Breast epithelium (tissue), 3 donors: ENCODE data around the gene MMP26.

Experiments used
- POLR2A ChIP-seq: fragments of 450-650 bp; IDR thresholded peaks from one replicate; pipeline ENCODE4 v1.6.1; 2016; ENCODE audit warnings: antibody characterized with exemption, mild to moderate bottlenecking, moderate library complexity
- POLR2AphosphoS5 ChIP-seq, 3 donors: sonication (generic); formaldehyde crosslinking; IDR thresholded peaks; one replicate each; pipeline ENCODE4 v1.6.1; 2017; ENCODE audit warnings: antibody characterized with exemption in 3 of 3
- TF ChIP-seq, protein P1 (sequence below), 3 donors: fragments of 450-650 bp; IDR thresholded peaks; one replicate each; pipeline ENCODE4 v1.5.1; 2016 to 2017; ENCODE audit warnings: antibody characterized with exemption in 3 of 3, mild to moderate bottlenecking in 3 of 3, moderate library complexity in 3 of 3

DNA sequence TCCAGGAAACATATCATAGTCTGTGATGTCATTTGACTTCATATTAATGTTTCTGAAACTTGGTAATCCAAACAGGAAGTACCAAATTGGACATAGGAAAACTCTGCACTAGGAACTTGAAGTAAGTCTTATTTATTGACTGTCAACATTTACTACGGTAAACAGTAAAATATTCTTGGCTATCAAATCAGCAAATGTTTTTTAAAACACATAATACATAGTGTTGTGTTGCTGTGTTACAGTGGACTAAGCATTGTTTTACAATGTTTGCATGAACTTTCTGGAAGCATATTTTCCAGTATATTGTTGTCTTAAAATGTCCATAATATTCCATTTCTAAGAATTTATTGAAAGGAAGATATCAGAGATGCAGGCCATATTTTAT is 4.2 kb upstream of the MMP26 start:
- TF ChIP-seq, protein P1, sequence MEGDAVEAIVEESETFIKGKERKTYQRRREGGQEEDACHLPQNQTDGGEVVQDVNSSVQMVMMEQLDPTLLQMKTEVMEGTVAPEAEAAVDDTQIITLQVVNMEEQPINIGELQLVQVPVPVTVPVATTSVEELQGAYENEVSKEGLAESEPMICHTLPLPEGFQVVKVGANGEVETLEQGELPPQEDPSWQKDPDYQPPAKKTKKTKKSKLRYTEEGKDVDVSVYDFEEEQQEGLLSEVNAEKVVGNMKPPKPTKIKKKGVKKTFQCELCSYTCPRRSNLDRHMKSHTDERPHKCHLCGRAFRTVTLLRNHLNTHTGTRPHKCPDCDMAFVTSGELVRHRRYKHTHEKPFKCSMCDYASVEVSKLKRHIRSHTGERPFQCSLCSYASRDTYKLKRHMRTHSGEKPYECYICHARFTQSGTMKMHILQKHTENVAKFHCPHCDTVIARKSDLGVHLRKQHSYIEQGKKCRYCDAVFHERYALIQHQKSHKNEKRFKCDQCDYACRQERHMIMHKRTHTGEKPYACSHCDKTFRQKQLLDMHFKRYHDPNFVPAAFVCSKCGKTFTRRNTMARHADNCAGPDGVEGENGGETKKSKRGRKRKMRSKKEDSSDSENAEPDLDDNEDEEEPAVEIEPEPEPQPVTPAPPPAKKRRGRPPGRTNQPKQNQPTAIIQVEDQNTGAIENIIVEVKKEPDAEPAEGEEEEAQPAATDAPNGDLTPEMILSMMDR (IDR thresholded peaks at IDR 0.05): no peak
- TF ChIP-seq POLR2A (no peak), POLR2AphosphoS5 (IDR thresholded peaks at IDR 0.05) (no peak)
